GM06990 (cell line): ENCODE data around the gene IL36G.

ENCODE experiments used
- DNase-seq: peaks from one replicate; pipeline ENCODE4 v3.0.0-alpha.2; 2011; ENCODE audit not compliant: insufficient read length; ENCODE audit errors: extremely low read depth
- H3K27me3 ChIP-seq: replicated peaks from 2 replicates; pipeline ENCODE4 v1.6.0; 2011; ENCODE audit warnings: low read length; ENCODE audit not compliant: control insufficient read depth, insufficient read depth
- H3K36me3 ChIP-seq: 2 replicates; pipeline ENCODE4 v1.5.1; 2011; ENCODE audit warnings: low read length; ENCODE audit not compliant: control insufficient read depth, insufficient read depth
- H3K4me3 ChIP-seq: replicated peaks from 2 replicates; pipeline ENCODE4 v1.5.1; 2011; ENCODE audit warnings: low read depth, mild to moderate bottlenecking, control low read depth, low read length
- TF ChIP-seq, protein P1 (sequence below): IDR thresholded peaks from 2 replicates; pipeline ENCODE4 v1.5.1; 2011; ENCODE audit warnings: low read length, control low read depth, mild to moderate bottlenecking, inconsistent platforms; ENCODE audit not compliant: insufficient read depth, poor library complexity, severe bottlenecking

Gene IL36G

DNA sequence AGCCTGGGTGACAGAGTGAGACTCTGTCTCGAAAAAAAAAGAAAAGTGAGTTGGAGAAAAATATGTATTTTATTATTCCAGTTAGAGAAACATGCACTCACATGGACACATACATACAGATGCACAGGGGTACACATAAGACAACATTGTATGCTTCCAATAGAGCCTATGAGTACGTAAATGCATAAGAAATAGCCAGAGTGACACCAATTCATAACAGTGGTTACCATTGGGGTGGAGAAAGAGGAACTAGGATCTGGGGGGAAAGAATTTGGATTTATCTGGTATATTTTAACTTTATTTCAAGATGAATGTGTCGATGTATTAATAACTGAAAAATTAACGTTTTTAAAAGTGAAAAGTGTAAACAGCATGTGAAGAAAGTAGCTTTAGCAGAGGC, 43.5 kb downstream of the IL36G start:
- Histone ChIP-seq H3K4me3 (no peak overlapping the region), H3K27me3 (peaks cover 2% of the 10 kb centered on the region; the same call in 1 of the 2 replicates), H3K36me3 (no peaks in the 10 kb centered on the region)
- no peak for DNase-seq
- TF ChIP-seq, protein P1, sequence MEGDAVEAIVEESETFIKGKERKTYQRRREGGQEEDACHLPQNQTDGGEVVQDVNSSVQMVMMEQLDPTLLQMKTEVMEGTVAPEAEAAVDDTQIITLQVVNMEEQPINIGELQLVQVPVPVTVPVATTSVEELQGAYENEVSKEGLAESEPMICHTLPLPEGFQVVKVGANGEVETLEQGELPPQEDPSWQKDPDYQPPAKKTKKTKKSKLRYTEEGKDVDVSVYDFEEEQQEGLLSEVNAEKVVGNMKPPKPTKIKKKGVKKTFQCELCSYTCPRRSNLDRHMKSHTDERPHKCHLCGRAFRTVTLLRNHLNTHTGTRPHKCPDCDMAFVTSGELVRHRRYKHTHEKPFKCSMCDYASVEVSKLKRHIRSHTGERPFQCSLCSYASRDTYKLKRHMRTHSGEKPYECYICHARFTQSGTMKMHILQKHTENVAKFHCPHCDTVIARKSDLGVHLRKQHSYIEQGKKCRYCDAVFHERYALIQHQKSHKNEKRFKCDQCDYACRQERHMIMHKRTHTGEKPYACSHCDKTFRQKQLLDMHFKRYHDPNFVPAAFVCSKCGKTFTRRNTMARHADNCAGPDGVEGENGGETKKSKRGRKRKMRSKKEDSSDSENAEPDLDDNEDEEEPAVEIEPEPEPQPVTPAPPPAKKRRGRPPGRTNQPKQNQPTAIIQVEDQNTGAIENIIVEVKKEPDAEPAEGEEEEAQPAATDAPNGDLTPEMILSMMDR, result no peak

DNA sequence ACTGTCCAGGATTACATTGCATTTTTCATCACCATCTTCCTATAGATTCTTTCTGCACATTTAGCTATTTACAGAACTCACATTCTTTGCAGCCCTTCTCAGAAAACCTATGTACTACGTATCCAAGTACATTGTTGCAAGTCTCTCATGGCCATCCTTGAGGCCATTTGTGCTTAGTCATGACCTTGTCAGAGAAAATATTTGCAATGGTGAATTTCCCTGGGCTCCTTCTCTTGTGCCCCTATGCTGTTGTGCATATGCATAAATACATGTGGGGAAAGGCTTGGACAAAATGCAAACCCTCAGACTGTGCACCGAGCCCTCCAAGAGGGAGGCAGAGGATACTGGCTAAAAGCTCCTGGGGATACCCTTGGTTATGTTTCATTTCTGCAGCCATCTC, 47.0 kb downstream of the IL36G start:
- TF ChIP-seq, protein P1, result no peak
- Histone ChIP-seq H3K27me3 (peaks cover 2% of the 10 kb centered on the region; the same call in 1 of the 2 replicates), H3K4me3 (no peak overlapping the region), H3K36me3 (no peaks in the 10 kb centered on the region)
- DNase-seq, result no peak

DNA sequence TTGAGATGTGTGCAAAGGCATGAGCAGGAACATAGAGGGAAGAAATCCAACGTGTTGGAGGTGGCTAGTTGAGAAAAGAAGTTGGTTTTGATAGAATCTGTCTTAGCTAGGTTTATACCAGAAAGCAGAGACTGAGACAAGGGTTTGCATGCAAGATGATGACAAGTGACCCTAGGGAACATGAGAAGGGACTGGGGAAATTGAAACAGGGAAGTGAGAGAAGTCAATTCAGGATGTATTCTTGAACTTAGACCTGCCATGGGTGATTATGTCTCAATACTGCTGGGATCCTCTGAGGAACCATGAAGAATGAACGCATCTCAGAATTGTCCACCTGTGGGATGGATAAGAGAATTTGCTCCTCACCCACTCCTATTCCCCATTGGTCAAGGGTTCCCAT, 47.9 kb downstream of the IL36G start:
- Histone ChIP-seq H3K4me3 (no peak overlapping the region), H3K36me3 (no peaks in the 10 kb centered on the region), H3K27me3 (peaks cover 2% of the 10 kb centered on the region; the same call in 1 of the 2 replicates)
- no peak for DNase-seq
- TF ChIP-seq, protein P1, result no peak

DNA sequence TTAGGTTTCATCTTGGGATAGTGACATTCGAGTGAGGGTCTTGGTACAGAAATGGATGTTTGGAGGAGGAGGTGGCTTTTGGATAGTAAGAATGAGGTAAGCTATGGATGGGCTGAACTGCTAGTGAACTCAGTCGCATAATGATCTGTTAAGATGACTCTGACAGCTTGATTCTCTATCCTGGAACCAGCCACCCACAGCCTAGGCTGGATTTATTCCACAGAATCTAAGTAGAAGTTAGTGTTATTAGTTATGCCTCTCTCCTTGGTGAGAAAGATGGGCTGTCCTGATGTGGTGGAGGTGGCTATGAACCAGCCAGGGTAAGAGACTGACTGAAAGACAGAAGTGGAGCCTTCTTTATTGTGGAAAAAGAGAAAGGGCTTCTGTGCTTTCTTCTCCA, 49.9 kb downstream of the IL36G start:
- DNase-seq, result no peak
- Histone ChIP-seq H3K36me3 (no peaks in the 10 kb centered on the region), H3K27me3 (peaks cover 2% of the 10 kb centered on the region; the same call in 1 of the 2 replicates), H3K4me3 (no peak overlapping the region)
- TF ChIP-seq, protein P1, result no peak

DNA sequence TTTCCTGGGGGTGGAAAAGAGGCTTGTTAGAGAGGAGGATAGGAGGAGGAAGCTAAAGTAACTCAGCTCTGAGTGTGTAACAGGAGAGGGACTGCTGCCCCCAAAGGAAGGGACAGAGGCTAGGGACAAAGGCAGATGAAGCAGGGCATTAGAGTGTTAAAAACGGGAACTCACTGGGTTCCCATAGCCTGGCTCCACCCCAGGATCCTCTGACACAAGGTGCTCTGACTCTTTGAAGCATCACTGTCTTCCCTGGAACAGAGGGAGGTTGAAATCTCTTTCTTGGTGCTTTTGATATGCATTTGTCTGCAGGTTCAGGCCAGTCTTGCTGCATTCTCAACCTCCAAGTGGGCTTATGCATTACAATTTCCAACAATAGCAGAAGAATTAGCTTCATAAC, 50.3 kb downstream of the IL36G start:
- no peak for DNase-seq
- peaks cover 2% of the 10 kb centered on the region; the same call in 1 of the 2 replicates for H3K27me3 ChIP-seq
- no peaks in the 10 kb centered on the region for H3K36me3 ChIP-seq

More for the DNA sequence above, 50.3 kb downstream of the IL36G start:
- TF ChIP-seq, protein P1, result no peak
- no peak overlapping the region for H3K4me3 ChIP-seq
